Measurements from ENCODE around the gene ERVW-1.

Gene ERVW-1

DNA sequence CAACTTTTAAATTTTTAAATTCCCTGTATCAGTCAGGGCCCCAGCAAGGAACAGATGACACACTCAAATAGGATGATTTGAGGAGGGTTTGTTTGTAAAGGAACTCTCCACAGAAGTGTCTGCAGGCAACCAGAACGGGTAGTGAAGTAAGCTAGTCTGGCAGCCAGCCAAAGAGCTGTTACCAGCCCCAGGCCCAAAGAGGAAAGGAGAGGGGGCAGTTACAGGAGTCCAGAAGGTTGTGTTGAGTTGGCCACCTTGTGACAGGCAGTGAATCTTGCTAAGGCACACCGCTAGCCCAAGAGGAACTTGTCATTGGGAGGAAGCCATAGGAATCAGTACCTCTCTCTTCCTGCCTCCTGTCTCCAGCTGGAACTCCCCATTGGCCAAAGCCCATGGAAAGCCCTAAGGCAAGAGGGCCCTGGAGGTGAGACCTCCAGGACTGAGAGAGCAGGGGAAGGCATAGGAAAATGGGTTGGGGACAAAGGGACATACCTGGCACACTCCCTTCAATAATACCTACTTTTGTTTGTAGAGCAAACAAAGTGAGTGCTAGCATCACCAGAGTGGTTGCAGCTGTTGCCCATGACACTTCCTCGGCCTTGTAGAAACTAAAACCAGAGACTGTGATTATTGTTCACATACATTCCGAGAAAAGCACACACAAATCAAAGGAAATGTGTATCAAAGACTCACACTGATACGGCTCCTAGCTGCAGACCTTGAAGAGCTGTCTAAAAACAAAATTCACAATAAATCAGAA is 55.9 kb downstream of the ERVW-1 start:
- DNase-seq: peak; percentile 18

All from MV-4-11 (cell line).